ENCODE results near the gene CLDN6. TPM values are rescaled to one million over a fixed set of nuclear protein-coding genes. Genes with fewer than 3 reads are reported as not detected.
A peak's percentile ranks its signal among the peaks of the same experiment; 100 is the strongest.

The CLDN6 gene
- total and polyA plus RNA-seq, 2 of the 13 experiments (the other 11 are each of a cell fraction or from before 2014, with no cell fraction given): 5.9 to 7.6 TPM

DNA sequence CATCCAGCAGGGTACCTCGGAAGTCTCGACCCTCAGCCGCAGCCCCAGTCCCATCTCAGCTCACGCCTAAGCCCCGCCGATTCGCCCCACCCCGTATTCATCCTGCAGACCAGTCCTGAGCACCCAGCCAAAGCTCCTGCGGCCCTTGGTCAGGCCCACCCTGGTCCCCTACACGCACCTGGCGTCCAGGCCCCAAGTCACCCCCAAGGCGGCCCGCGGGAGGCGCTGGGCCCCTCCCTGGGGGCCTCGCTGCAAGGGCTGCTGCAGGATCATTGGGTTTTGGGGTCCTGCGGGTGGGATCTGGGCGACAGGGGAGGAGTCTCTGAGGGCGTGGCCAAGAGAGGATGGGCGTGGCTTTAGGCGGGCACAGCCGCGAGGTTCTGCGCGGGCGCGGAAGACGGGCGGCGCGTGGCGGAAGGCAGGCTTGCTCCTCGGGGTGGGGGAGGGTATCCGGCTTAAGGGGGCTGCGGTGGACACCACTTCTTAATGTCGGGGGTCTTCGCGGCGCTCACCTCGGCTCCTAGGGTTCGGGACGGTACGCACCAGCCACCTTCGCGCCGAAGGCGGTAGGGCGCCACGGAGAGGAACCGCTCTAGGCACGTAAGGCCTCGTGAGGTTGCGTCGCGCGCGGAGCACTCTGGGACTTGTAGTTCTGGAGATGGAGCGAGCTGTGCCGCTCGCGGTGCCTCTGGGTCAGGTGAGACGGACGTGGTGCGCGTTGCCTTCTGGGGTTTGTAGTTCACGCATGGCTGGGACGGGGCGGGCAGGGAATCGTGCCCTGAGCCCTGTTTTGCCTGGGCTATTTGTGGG is 5.9 kb upstream of the CLDN6 start, which contains the start of the genes HCFC1R1 and THOC6 (continued):
- peak; percentile 46; the same call in 1 of the 2 replicates for TF ChIP-seq ARID2 (CRISPR knock-in tag; IDR thresholded peaks at IDR 0.05; ENCODE audit: borderline replicate concordance)
- TF ChIP-seq ATF7-NPFF (CRISPR knock-in tag; IDR thresholded peaks at IDR 0.05; ENCODE audit: low read depth): peak; percentile 73; the same call in 1 of the 2 replicates
- TF ChIP-seq, protein P1, sequence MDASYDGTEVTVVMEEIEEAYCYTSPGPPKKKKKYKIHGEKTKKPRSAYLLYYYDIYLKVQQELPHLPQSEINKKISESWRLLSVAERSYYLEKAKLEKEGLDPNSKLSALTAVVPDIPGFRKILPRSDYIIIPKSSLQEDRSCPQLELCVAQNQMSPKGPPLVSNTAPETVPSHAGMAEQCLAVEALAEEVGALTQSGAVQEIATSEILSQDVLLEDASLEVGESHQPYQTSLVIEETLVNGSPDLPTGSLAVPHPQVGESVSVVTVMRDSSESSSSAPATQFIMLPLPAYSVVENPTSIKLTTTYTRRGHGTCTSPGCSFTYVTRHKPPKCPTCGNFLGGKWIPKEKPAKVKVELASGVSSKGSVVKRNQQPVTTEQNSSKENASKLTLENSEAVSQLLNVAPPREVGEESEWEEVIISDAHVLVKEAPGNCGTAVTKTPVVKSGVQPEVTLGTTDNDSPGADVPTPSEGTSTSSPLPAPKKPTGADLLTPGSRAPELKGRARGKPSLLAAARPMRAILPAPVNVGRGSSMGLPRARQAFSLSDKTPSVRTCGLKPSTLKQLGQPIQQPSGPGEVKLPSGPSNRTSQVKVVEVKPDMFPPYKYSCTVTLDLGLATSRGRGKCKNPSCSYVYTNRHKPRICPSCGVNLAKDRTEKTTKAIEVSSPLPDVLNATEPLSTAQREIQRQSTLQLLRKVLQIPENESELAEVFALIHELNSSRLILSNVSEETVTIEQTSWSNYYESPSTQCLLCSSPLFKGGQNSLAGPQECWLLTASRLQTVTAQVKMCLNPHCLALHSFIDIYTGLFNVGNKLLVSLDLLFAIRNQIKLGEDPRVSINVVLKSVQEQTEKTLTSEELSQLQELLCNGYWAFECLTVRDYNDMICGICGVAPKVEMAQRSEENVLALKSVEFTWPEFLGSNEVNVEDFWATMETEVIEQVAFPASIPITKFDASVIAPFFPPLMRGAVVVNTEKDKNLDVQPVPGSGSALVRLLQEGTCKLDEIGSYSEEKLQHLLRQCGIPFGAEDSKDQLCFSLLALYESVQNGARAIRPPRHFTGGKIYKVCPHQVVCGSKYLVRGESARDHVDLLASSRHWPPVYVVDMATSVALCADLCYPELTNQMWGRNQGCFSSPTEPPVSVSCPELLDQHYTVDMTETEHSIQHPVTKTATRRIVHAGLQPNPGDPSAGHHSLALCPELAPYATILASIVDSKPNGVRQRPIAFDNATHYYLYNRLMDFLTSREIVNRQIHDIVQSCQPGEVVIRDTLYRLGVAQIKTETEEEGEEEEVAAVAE (CRISPR knock-in tag; IDR thresholded peaks at IDR 0.05; ENCODE audit: borderline replicate concordance): peak; percentile 80; the same call in 1 of the 2 replicates
- TF ChIP-seq ZNF460 (CRISPR knock-in tag; IDR thresholded peaks at IDR 0.05; ENCODE audit: borderline replicate concordance): no peak
- no peak; the same call in 1 of the 2 replicates for TF ChIP-seq BRD4 (CRISPR knock-in tag; IDR thresholded peaks at IDR 0.05)
- TF ChIP-seq, protein P2, sequence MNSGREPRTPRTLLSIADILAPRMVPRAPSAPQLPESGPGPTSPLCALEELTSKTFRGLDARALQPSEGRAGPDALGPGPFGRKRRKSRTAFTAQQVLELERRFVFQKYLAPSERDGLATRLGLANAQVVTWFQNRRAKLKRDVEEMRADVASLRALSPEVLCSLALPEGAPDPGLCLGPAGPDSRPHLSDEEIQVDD (CRISPR knock-in tag; IDR thresholded peaks at IDR 0.05; ENCODE audit: borderline replicate concordance): no peak; the same call in 1 of the 2 replicates
- peak; percentile 34; the same call in 1 of the 2 replicates for TF ChIP-seq FOXC1 (CRISPR knock-in tag; IDR thresholded peaks at IDR 0.05; ENCODE audit: borderline replicate concordance)
- TF ChIP-seq CBFB (CRISPR knock-in tag; IDR thresholded peaks at IDR 0.05): peak; percentile 69
- peak; percentile 75; the same call in 1 of the 2 replicates for TF ChIP-seq RXRB (CRISPR knock-in tag; IDR thresholded peaks at IDR 0.05; ENCODE audit: borderline replicate concordance)
- no peak for TF ChIP-seq ARNT (IDR thresholded peaks at IDR 0.05)
- peak; percentile 92; the same call in 1 of the 2 replicates for TF ChIP-seq ZNF761 (CRISPR knock-in tag; conservative IDR thresholded peaks at IDR 0.05)
- no peak for TF ChIP-seq RBAK (CRISPR knock-in tag; IDR thresholded peaks at IDR 0.05)
- no peak for TF ChIP-seq STAG1 (CRISPR knock-in tag; IDR thresholded peaks at IDR 0.05)
- TF ChIP-seq ZNF207 (IDR thresholded peaks at IDR 0.05; ENCODE audit: borderline replicate concordance): no peak
- no peak for TF ChIP-seq ZNF30 (CRISPR knock-in tag; IDR thresholded peaks at IDR 0.05)
- TF ChIP-seq, protein P3, sequence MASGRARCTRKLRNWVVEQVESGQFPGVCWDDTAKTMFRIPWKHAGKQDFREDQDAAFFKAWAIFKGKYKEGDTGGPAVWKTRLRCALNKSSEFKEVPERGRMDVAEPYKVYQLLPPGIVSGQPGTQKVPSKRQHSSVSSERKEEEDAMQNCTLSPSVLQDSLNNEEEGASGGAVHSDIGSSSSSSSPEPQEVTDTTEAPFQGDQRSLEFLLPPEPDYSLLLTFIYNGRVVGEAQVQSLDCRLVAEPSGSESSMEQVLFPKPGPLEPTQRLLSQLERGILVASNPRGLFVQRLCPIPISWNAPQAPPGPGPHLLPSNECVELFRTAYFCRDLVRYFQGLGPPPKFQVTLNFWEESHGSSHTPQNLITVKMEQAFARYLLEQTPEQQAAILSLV (CRISPR knock-in tag; IDR thresholded peaks at IDR 0.05; ENCODE audit: borderline replicate concordance): peak; percentile 85
- TF ChIP-seq MED8 (CRISPR knock-in tag; IDR thresholded peaks at IDR 0.05; ENCODE audit: insufficient replicate concordance): no peak
- TF ChIP-seq ZNF598 (CRISPR knock-in tag; IDR thresholded peaks at IDR 0.05; ENCODE audit: borderline replicate concordance): peak; percentile 98; the same call in 1 of the 2 replicates
- no peak for TF ChIP-seq SP140L (CRISPR knock-in tag; IDR thresholded peaks at IDR 0.05; ENCODE audit: borderline replicate concordance)
- TF ChIP-seq ZNF274 (CRISPR knock-in tag; IDR thresholded peaks at IDR 0.05): peak; percentile 82
- TF ChIP-seq AGO2 (optimal IDR thresholded peaks at IDR 0.05; ENCODE audit: low read depth, low read length): peak; percentile 100
- peak; percentile 67; the same call in 1 of the 2 replicates for TF ChIP-seq ARHGAP35 (CRISPR knock-in tag; IDR thresholded peaks at IDR 0.05; ENCODE audit: borderline replicate concordance)
